ENCODE results near the gene NR5A1. TPM values are rescaled to one million over a fixed set of nuclear protein-coding genes. Genes with fewer than 3 reads are reported as not detected.

The NR5A1 gene
- total RNA-seq, 1 experiment from 2014 or later: 0.64 TPM

- no peak for TF ChIP-seq MAX (IDR thresholded peaks at IDR 0.05)
- TF ChIP-seq CBX3 (IDR thresholded peaks at IDR 0.05; ENCODE audit: low read depth): no peak
- TF ChIP-seq RAD21 (IDR thresholded peaks at IDR 0.05; ENCODE audit: low read depth): no peak
Measured at GRCh38 chr9:124506433-124506832, 766 bp downstream of the NR5A1 start (continued).

DNA sequence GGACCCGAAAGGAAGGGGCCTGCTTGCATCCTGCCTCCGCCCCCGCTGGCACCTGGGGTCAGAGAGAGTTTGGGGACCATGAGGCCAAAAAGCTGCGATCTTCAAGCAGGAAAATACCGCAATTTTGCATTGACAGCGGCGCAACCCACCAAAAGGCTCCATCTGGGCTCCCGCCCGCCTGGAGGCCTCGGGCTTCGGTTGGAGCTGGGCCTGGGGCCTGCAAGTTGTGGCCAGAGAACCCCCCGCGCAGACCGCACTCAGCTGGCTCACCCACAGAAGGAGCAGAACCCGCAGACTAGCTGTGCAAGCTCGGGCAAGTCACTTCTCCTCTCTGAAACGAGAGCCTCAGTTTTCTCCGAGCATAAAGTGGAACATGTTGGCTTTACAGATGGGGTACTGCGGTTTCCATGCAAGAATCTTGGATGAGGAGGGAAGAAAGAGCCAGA is 1.3 kb downstream of the NR5A1 start:
- ATAC-seq: no peak
- H3K27ac ChIP-seq (ENCODE audit: low read depth, low read length): no peak overlapping the region
- H3K36me3 ChIP-seq (ENCODE audit: control insufficient read depth in 1 of 2, insufficient read depth in 2 of 2, low read length in 2 of 2): no peaks in the 10 kb centered on the region
- no peak overlapping the region for H3K4me2 ChIP-seq (ENCODE audit: low read length)
- DNase-seq (ENCODE audit: low read depth, low spot score): no peak
- H3K4me1 ChIP-seq (ENCODE audit: control insufficient read depth in 1 of 2, insufficient read depth in 2 of 2, low read length in 2 of 2): no peaks in the 10 kb centered on the region
- no peak overlapping the region for H3K4me3 ChIP-seq (replicated peaks in 1 of 2; ENCODE audit: low read depth in 1 of 2, low read length in 2 of 2)
- H3K9me3 ChIP-seq (ENCODE audit: control insufficient read depth in 1 of 2, insufficient read depth in 1 of 2, low read depth in 1 of 2, low read length in 2 of 2): no peaks in the 10 kb centered on the region
- CTCF ChIA-PET: no interaction called here
- no peak overlapping the region for H2AFZ ChIP-seq (ENCODE audit: low read depth, low read length, poor library complexity, severe bottlenecking)
- no TSS peak for BruUV-seq (replicated peaks)
- H3K79me2 ChIP-seq (ENCODE audit: insufficient read depth, low read length): no peaks in the 10 kb centered on the region
- TF ChIP-seq SP1 (IDR thresholded peaks at IDR 0.05; ENCODE audit: low read depth): no peak
- TF ChIP-seq EGR1 (IDR thresholded peaks at IDR 0.05; ENCODE audit: low read depth): no peak
- TF ChIP-seq ATF3 (IDR thresholded peaks at IDR 0.05): no peak
- no peak for TF ChIP-seq ZFX (IDR thresholded peaks at IDR 0.05)
- no peak for TF ChIP-seq EZH2phosphoT487 (IDR thresholded peaks at IDR 0.05; ENCODE audit: borderline replicate concordance)
- TF ChIP-seq SIN3A (IDR thresholded peaks at IDR 0.05; ENCODE audit: low read depth): no peak
- TF ChIP-seq ZBTB33 (IDR thresholded peaks at IDR 0.05; ENCODE audit: extremely low read depth, insufficient replicate concordance, low read length): no peak
- no peak for TF ChIP-seq REST (IDR thresholded peaks at IDR 0.05; ENCODE audit: low read depth)
- no peak for TF ChIP-seq YY1 (IDR thresholded peaks at IDR 0.05; ENCODE audit: extremely low read depth, insufficient replicate concordance, low read depth, low read length)
- H3K9ac ChIP-seq (ENCODE audit: low read length): no peak overlapping the region
- no peaks in the 10 kb centered on the region for H3K9me2 ChIP-seq (ENCODE audit: insufficient read depth)
- intact Hi-C loops (cut with micrococcal nuclease): no loop called here
- no peaks in the 10 kb centered on the region for H4K20me1 ChIP-seq (ENCODE audit: insufficient read depth)
- RAD21 ChIA-PET (ENCODE audit: low non-redundant PET in 1 of 2, low total read pairs in 2 of 2, uncharacterized antibody in 2 of 2, unreplicated experiment in 2 of 2): no interaction called here
- no peaks in the 10 kb centered on the region for H3K27me3 ChIP-seq (ENCODE audit: insufficient read depth, low read length)
- POLR2A ChIA-PET: no interaction called here

Data from HCT116 (cell line).